Measurements from ENCODE around the gene POTEJ.
"Not testable (repeated sequence)": the region's sequence is repeated elsewhere in the genome, so short reads cannot be mapped to it uniquely, and the experiment has no call there.

Gene POTEJ

GRCh38 chr2:130611140-130611539 lies at the start of gene POTEJ:
Gene POTEJ, plus strand, starts transcription at chr2:130611440. Its CDS starts 93 bp downstream, at chr2:130611533.
- not testable (repeated sequence) for DNase-seq

GRCh38 chr2:130566165-130566564 lies 45.1 kb upstream of the POTEJ start:
- not testable (repeated sequence) for DNase-seq

- not testable (repeated sequence) for DNase-seq
Measured at GRCh38 chr2:130571929-130572328, 39.3 kb upstream of the POTEJ start.

- not testable (repeated sequence) for DNase-seq
Measured at GRCh38 chr2:130574230-130574629, 37.0 kb upstream of the POTEJ start.

GRCh38 chr2:130576209-130576784 lies 34.9 kb upstream of the POTEJ start:
- not testable (repeated sequence) for DNase-seq

- DNase-seq: not testable (repeated sequence)
Measured at GRCh38 chr2:130577559-130577958, 33.7 kb upstream of the POTEJ start.

- DNase-seq: not testable (repeated sequence)
Measured at GRCh38 chr2:130579121-130579520, 32.1 kb upstream of the POTEJ start.

DNA sequence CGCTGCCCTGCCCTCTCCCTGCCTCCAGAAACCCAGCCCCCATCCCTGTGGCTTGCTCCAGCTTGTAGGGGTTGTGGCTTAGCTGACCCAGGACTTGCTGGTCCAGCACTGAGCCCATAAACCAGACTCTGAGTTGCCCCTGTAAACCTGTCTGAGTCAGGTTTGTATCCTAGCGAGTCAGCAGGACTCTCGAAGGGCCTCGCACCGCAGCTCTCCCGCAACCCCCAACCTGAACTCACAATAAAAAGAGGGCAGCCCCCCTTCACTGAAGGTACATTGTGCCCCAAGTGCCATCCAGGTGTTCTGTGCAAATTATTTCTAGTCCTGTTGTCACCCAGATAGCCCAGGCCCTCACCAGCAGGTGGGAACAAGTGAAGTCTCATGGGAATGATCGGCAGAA lies 29.7 kb upstream of the POTEJ start:
- not testable (repeated sequence) for DNase-seq

- not testable (repeated sequence) for DNase-seq
Measured at GRCh38 chr2:130582970-130583369, 28.3 kb upstream of the POTEJ start.

GRCh38 chr2:130583582-130583981 lies 27.7 kb upstream of the POTEJ start:
- DNase-seq: not testable (repeated sequence)

GRCh38 chr2:130584726-130585125 lies 26.5 kb upstream of the POTEJ start:
- DNase-seq: not testable (repeated sequence)

- not testable (repeated sequence) for DNase-seq
Measured at GRCh38 chr2:130588688-130589458, 22.4 kb upstream of the POTEJ start.

GRCh38 chr2:130590170-130590841 lies 20.9 kb upstream of the POTEJ start:
- DNase-seq: not testable (repeated sequence)

DNA sequence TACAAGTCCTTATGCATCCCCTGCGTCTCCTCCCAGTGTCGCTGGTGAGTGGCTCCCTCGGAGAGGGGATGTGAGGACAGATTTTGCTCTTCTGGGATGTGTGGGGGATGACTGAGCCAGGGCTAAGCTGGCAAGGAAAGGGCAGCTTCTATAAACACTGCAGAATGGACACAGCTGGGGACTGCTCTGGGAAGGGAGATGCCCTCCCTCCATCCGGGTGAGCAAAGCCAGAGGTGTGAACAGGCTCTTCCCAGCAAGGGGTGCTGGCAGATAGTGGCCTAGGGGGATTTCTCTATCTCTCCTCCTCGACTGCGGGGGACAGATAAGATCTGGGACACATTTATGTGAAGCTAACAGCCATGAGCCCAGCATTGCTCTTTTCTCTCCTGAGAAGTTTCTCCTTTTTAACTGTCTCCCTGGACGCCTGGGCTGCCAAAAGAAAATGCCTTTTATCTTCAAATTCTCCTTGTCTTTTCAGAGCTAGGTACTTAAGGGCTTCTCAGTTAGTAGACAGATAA lies 20.3 kb upstream of the POTEJ start:
- not testable (repeated sequence) for DNase-seq

- DNase-seq: not testable (repeated sequence)
Measured at GRCh38 chr2:130592791-130593414, 18.3 kb upstream of the POTEJ start.

- not testable (repeated sequence) for DNase-seq
Measured at GRCh38 chr2:130594011-130594410, 17.2 kb upstream of the POTEJ start.

GRCh38 chr2:130596757-130597156 lies 14.5 kb upstream of the POTEJ start:
- DNase-seq: not testable (repeated sequence)

GRCh38 chr2:130597994-130598393 lies 13.2 kb upstream of the POTEJ start:
- DNase-seq: not testable (repeated sequence)

DNA sequence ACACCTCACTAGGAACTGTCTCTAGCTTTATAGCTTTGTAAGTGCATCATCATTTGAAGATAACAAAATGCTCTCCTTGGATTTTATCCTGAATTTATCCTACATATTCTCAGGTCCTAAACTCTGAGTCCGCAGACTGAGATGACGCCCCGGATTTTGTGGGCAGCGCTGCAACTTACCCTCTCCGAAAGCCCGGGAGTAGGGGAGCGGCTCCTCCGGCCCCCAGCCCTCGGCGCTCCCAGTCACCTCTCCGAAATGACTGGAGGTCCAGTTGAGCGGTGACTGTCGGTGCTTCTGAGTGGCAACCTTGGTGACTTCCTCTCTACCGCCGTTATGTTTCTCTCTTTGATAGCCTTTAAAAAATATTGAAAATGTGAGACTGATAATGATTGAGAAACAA lies 12.8 kb upstream of the POTEJ start:
- not testable (repeated sequence) for DNase-seq

DNA sequence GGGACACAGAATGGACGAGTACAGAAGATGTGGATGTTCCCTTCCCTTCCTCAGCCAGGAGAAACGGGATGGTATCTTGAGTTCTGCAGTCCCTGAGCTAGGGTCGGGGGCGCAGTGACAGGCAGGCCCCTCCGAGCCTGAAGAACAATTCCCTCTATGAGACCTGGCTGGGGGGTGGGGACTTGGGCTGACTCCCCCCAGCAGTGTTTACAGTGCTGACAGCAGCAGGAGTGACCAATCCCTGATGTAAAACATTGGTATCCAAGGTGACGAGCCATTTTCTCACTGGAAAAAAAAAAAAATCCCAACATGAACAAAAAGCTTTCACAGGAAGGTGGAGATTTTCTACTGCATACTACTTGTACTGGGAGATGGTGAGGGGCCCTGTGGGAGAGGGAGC lies 11.8 kb upstream of the POTEJ start, which contains the start of gene CFC1:
CFC1 (minus strand) TSS at position 183 of the 400 bp plus-strand sequence. CDS start 288 bp downstream, outside the sequence.
- not testable (repeated sequence) for DNase-seq

DNA sequence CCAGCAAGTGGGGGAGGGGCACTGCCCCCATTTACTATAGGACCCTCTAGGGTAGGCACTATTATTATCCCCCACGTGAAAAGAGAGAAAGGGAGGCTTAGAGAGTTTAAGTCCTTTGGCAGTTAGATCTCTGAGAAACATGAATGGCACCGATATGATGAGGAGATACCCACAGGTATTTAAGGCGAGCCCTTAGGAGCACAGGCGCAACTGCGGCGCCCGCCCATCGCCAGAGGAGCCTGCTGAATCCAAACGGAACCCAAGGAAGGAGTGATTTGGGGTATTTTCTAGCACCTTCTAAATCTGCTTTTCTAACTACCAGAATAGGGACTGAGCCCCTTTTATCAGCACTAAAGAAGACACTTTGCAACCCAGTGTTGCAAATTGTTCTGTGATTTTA lies 11.3 kb upstream of the POTEJ start:
- not testable (repeated sequence) for DNase-seq

DNA sequence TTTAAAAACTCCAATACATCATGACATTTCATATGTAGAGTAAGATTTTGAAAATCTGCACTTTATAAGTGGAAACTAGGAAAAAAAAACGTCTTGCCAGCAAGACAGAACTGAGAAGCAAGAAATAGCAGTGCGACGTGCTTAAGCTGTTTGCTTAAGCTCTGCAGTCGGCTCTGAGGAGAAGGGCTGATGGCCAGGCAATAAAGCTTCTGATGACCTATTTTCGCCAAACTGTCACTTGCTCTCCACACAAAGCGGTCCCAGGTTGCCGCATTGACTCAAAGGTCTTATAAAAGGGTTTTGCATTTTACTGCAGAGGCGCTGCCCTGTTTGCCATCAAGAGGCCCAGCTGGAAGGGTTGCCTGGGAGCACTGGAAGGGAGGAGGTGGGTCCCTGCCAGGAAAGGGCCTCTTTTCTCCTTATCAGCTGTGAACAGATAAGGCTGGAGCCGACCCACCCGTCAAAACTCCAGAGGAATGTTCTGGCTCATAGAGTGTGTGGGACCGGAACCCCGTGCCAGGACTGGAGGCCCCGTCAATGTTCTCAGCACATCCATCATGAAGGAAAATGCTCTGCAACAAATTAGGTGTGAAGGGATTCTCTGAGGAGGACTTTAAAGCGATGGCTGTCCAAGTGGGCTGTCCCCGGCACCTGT lies 9.5 kb upstream of the POTEJ start:
- DNase-seq: not testable (repeated sequence)
